ENCODE measurements around the gene CACNA1C. TPM values are rescaled to one million over a fixed set of nuclear protein-coding genes. Genes with fewer than 3 reads are reported as not detected.
"Not testable (repeated sequence)": the region's sequence is repeated elsewhere in the genome, so short reads cannot be mapped to it uniquely, and the experiment has no call there.

Gene CACNA1C
- total RNA-seq, 1 experiment from 2014 or later = not detected

DNA sequence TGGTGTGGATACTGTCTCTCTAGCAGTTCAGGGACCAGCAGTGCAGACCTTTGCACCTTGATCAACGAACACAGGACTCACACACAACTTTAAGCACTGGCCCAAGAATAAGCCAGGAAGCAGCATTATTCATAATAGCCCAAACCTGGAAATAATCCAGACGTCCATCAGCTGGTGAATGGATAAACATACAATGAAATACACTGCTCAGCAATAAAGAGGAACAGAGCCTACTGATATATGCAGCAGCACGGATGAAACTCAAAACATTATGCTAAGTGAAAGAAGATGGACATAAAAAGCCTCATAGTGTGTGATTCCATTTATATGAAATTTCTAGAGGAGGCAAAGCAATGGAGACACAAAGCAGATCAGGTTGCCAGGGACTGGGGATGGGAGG lies 438.0 kb downstream of the CACNA1C start:
- no peaks in the 10 kb centered on the region for H3K9me3 ChIP-seq (ENCODE audit: insufficient read depth, low read depth)
- H3K27me3 ChIP-seq (ENCODE audit: insufficient read depth, low read depth) = peaks cover 100% of the 10 kb centered on the region
- POLR2A ChIA-PET (ENCODE audit: unreplicated experiment) = no interaction called here
- BruUV-seq (replicated peaks) = no TSS peak
- no peaks in the 10 kb centered on the region for H3K36me3 ChIP-seq (ENCODE audit: low read depth)
- no peak overlapping the region for H2AFZ ChIP-seq
- H3K79me2 ChIP-seq (ENCODE audit: low read depth) = no peaks in the 10 kb centered on the region
- TF ChIP-seq EZH2 (IDR thresholded peaks at IDR 0.05; ENCODE audit: low read depth) = no peak
- TF ChIP-seq, protein P1, sequence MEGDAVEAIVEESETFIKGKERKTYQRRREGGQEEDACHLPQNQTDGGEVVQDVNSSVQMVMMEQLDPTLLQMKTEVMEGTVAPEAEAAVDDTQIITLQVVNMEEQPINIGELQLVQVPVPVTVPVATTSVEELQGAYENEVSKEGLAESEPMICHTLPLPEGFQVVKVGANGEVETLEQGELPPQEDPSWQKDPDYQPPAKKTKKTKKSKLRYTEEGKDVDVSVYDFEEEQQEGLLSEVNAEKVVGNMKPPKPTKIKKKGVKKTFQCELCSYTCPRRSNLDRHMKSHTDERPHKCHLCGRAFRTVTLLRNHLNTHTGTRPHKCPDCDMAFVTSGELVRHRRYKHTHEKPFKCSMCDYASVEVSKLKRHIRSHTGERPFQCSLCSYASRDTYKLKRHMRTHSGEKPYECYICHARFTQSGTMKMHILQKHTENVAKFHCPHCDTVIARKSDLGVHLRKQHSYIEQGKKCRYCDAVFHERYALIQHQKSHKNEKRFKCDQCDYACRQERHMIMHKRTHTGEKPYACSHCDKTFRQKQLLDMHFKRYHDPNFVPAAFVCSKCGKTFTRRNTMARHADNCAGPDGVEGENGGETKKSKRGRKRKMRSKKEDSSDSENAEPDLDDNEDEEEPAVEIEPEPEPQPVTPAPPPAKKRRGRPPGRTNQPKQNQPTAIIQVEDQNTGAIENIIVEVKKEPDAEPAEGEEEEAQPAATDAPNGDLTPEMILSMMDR (conservative IDR thresholded peaks at IDR 0.05) = no peak
- no peaks in the 10 kb centered on the region for H3K9me2 ChIP-seq (ENCODE audit: insufficient read depth)
- CTCF ChIA-PET = no interaction called here
- H3K4me1 ChIP-seq (replicated peaks; ENCODE audit: insufficient read depth) = no peaks in the 10 kb centered on the region
- H3K4me2 ChIP-seq = no peak overlapping the region
- H3K27ac ChIP-seq = no peak overlapping the region
- no peaks in the 10 kb centered on the region for H4K20me1 ChIP-seq (ENCODE audit: insufficient read depth)
- intact Hi-C loops (cut with micrococcal nuclease; ENCODE audit: unreplicated experiment) = no loop called here
- H3F3A ChIP-seq (ENCODE audit: insufficient read depth, low read depth) = no peaks in the 10 kb centered on the region
- DNase-seq = no peak
- H3K4me3 ChIP-seq = no peak overlapping the region

DNA sequence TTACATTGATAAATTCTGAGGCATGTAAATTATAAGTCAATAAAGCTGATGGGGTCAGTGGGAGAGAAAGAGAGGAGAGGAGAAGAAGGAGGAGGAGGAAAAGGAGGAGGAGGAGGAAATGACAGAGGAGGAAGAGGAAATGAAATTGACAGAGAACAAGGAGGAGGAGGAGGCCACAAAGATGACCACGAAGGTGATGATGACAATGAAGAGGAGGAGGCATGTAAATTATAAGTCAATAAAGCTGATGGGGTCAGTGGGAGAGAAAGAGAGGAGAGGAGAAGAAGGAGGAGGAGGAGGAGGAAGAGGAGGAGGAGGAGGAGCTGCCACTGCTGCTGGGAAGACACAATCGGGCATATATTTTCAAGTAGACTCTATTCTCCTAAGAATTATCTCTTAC lies 438.6 kb downstream of the CACNA1C start:
- H3K4me1 ChIP-seq (replicated peaks; ENCODE audit: insufficient read depth); intact Hi-C loops (cut with micrococcal nuclease; ENCODE audit: unreplicated experiment); H3K4me3 ChIP-seq; H3K36me3 ChIP-seq (ENCODE audit: low read depth); POLR2A ChIA-PET (ENCODE audit: unreplicated experiment); H4K20me1 ChIP-seq (ENCODE audit: insufficient read depth); H3K9me3 ChIP-seq (ENCODE audit: insufficient read depth, low read depth); H3K9me2 ChIP-seq (ENCODE audit: insufficient read depth); H3K4me2 ChIP-seq; BruUV-seq (replicated peaks); H3F3A ChIP-seq (ENCODE audit: insufficient read depth, low read depth); CTCF ChIA-PET; H3K79me2 ChIP-seq (ENCODE audit: low read depth); H3K27ac ChIP-seq; DNase-seq; H2AFZ ChIP-seq: not testable (repeated sequence)
- H3K27me3 ChIP-seq (ENCODE audit: insufficient read depth, low read depth) = peaks cover 100% of the 10 kb centered on the region

GRCh38 chr12:2492236-2492635 lies 439.4 kb downstream of the CACNA1C start:
- H3K36me3 ChIP-seq (ENCODE audit: low read depth) = no peaks in the 10 kb centered on the region
- TF ChIP-seq EZH2 (IDR thresholded peaks at IDR 0.05; ENCODE audit: low read depth) = no peak
- TF ChIP-seq, protein P1 (conservative IDR thresholded peaks at IDR 0.05) = no peak
- ChIA-PET CTCF (no interaction called here), POLR2A (ENCODE audit: unreplicated experiment) (no interaction called here)
- no peak overlapping the region for H3K27ac ChIP-seq
- no peaks in the 10 kb centered on the region for H3K9me2 ChIP-seq (ENCODE audit: insufficient read depth)
- BruUV-seq (replicated peaks) = no TSS peak
- no peak overlapping the region for H3K4me3 ChIP-seq
- DNase-seq = no peak
- H3K79me2 ChIP-seq (ENCODE audit: low read depth) = no peaks in the 10 kb centered on the region
- intact Hi-C loops (cut with micrococcal nuclease; ENCODE audit: unreplicated experiment) = no loop called here
- no peaks in the 10 kb centered on the region for H3F3A ChIP-seq (ENCODE audit: insufficient read depth, low read depth)
- H3K9me3 ChIP-seq (ENCODE audit: insufficient read depth, low read depth) = no peaks in the 10 kb centered on the region
- peaks cover 100% of the 10 kb centered on the region for H3K27me3 ChIP-seq (ENCODE audit: insufficient read depth, low read depth)
- no peak overlapping the region for H3K4me2 ChIP-seq
- H2AFZ ChIP-seq = no peak overlapping the region
- H3K4me1 ChIP-seq (replicated peaks; ENCODE audit: insufficient read depth) = no peaks in the 10 kb centered on the region
- no peaks in the 10 kb centered on the region for H4K20me1 ChIP-seq (ENCODE audit: insufficient read depth)

DNA sequence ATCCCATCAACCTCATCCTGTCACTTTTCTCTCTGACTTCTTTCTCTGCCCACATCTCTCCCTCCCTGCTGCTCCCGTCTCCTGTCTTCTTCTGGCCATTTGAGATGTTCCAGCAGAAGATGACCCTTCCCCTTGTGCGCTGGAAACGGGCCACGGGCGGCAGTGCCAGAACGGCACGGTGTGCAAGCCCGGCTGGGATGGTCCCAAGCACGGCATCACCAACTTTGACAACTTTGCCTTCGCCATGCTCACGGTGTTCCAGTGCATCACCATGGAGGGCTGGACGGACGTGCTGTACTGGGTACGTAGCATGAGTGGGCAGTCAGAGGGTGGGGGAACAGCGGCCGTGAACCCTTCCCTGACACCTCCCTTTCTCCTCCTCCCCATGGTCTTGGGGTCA lies 440.3 kb downstream of the CACNA1C start:
- POLR2A ChIA-PET (ENCODE audit: unreplicated experiment) = no interaction called here
- no peaks in the 10 kb centered on the region for H3K9me3 ChIP-seq (ENCODE audit: insufficient read depth, low read depth)
- BruUV-seq (replicated peaks) = no TSS peak

More for the DNA sequence above, 440.3 kb downstream of the CACNA1C start:
- Histone ChIP-seq H3F3A (ENCODE audit: insufficient read depth, low read depth) (no peaks in the 10 kb centered on the region), H3K9me2 (ENCODE audit: insufficient read depth) (no peaks in the 10 kb centered on the region), H4K20me1 (ENCODE audit: insufficient read depth) (no peaks in the 10 kb centered on the region), H3K27me3 (ENCODE audit: insufficient read depth, low read depth) (peaks cover 99% of the 10 kb centered on the region), H3K4me1 (replicated peaks; ENCODE audit: insufficient read depth) (no peaks in the 10 kb centered on the region), H3K79me2 (ENCODE audit: low read depth) (no peaks in the 10 kb centered on the region), H3K4me2 (no peak overlapping the region), H3K36me3 (ENCODE audit: low read depth) (no peaks in the 10 kb centered on the region), H3K4me3 (no peak overlapping the region), H2AFZ (no peak overlapping the region), H3K27ac (no peak overlapping the region)
- TF ChIP-seq, protein P1 (conservative IDR thresholded peaks at IDR 0.05) = no peak
- no peak for TF ChIP-seq EZH2 (IDR thresholded peaks at IDR 0.05; ENCODE audit: low read depth)
- CTCF ChIA-PET = no interaction called here
- intact Hi-C loops (cut with micrococcal nuclease; ENCODE audit: unreplicated experiment) = no loop called here
- no peak for DNase-seq

Measured in PC-9 (cell line).